Stimulated activated CD8-positive, alpha-beta memory T cell treated with anti-CD3 and anti-CD28 coated beads, Interleukin-12 subunit alpha, Interleukin-12 subunit beta, amount 100 ng/mL, for 24 hours (primary cell): Measurements from ENCODE around the gene UBTD2.

Experiments used
- DNase-seq: peaks from one replicate; pipeline ENCODE4 v3.0.0-alpha.2; 2020; ENCODE audit errors: extremely low read depth

The UBTD2 gene

GRCh38 chr5:172194985-172195774 is 88.4 kb downstream of the UBTD2 start:
- DNase-seq, result no peak

GRCh38 chr5:172193872-172194271 is 89.7 kb downstream of the UBTD2 start, which contains the start of gene EFCAB9:
TSS of gene EFCAB9 (plus strand) at chr5:172194172. CDS start at chr5:172194173, 1 bp downstream.
- no peak for DNase-seq

- DNase-seq, result no peak
Measured at GRCh38 chr5:172189693-172190296, 93.8 kb downstream of the UBTD2 start.

- no peak for DNase-seq
Measured at GRCh38 chr5:172188893-172189692, 94.5 kb downstream of the UBTD2 start.

GRCh38 chr5:172188033-172188892 is 95.3 kb downstream of the UBTD2 start, which contains the start of gene STK10:
TSS of gene STK10 (minus strand) at chr5:172188224. CDS start at chr5:172188042, 182 bp downstream.
- DNase-seq, result peak; percentile 75

GRCh38 chr5:172187118-172188032 is 96.2 kb downstream of the UBTD2 start:
- DNase-seq, result peak; percentile 42

- no peak for DNase-seq
Measured at GRCh38 chr5:172186114-172186695, 97.4 kb downstream of the UBTD2 start.

- no peak for DNase-seq
Measured at GRCh38 chr5:172185096-172185461, 98.5 kb downstream of the UBTD2 start.

- DNase-seq, result no peak
Measured at GRCh38 chr5:172183881-172184280, 99.7 kb downstream of the UBTD2 start.

GRCh38 chr5:172182291-172182690 is 101.3 kb downstream of the UBTD2 start:
- no peak for DNase-seq

- no peak for DNase-seq
Measured at GRCh38 chr5:172180936-172181335, 102.6 kb downstream of the UBTD2 start.

- peak; percentile 24 for DNase-seq
Measured at GRCh38 chr5:172178991-172179989, 104.3 kb downstream of the UBTD2 start.

- no peak for DNase-seq
Measured at GRCh38 chr5:172178301-172178987, 105.1 kb downstream of the UBTD2 start.

GRCh38 chr5:172177176-172177575 is 106.4 kb downstream of the UBTD2 start:
- DNase-seq, result no peak

GRCh38 chr5:172175263-172175719 is 108.3 kb downstream of the UBTD2 start:
- peak; percentile 84 for DNase-seq

- no peak for DNase-seq
Measured at GRCh38 chr5:172173564-172174153, 109.9 kb downstream of the UBTD2 start.

- DNase-seq, result no peak
Measured at GRCh38 chr5:172172912-172173563, 110.5 kb downstream of the UBTD2 start.
